ENCODE measurements around the gene HIGD1B. TPM values are rescaled to one million over a fixed set of nuclear protein-coding genes. Genes with fewer than 3 reads are reported as not detected.
A peak's percentile ranks its signal among the peaks of the same experiment; 100 is the strongest.

HIGD1B gene
- polyA plus RNA-seq, 1 experiment: not detected

DNA sequence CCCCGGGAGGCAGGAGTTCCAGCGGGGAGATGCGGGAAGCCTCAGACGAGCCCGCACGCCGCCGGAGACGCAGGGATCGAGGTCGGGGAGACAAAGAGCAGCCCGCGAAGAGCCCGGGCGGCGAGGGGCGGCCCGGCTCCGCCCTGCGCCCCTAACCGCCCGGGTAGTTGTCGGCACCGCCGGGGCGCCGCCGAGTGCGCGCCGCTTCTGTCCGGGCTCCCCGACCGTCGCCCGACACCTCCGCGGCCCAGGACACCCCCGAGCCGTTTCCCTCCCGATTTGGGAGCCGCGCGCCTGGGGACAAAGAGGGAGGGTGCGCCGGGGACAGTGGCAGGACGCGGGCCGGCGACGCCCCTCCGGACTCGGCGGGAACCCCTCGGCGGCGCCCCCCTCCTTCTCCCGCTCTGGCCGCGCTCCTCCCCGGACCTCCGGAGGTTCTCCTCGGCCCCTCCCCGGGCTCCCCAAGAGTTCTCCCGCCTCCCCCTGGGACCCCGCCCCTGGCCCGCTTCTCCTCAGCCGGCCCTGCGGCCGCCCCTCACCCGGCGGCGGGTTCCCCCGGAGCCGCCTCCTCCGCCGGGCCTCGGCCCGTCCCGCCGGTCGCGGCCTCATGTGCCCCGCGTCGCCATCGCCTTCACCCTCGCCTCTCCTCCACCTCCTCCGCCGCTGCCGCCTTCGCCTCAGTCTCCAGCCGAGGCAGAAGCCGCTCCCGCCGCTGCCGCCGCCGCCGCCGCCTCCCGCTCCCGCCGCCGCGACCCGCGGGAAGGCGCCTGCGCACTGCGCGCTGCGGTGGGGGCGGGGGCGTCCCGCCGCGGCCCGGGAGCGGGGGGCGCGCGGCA is 17.9 kb upstream of the HIGD1B start, which contains the start of gene GJC1:
Gene GJC1, minus strand, starts transcription at position 765 of the 836 bp plus-strand sequence. CDS start 24,470 bp downstream, outside the sequence.
- ChIA-PET POLR2A (interaction anchor here (1.6 kb wide), 1 partner anchor 9 kb away, joined by 6 read pairs; no protein-coding TSS in a partner anchor), CTCF (interaction anchor here (0.5 to 0.6 kb wide), 2 partner anchors 14 to 35 kb away, joined by 3 to 6 read pairs; no protein-coding TSS in a partner anchor)
- H3K27me3 ChIP-seq (ENCODE audit: control insufficient read depth, insufficient read depth, low read length): no peaks in the 10 kb centered on the region
- peak within 1 kb of the TSS; percentile 79 for H3K4me3 ChIP-seq (ENCODE audit: low read depth, low read length)
- peak within 1 kb of the TSS; percentile 21 for H3K27ac ChIP-seq (ENCODE audit: low read depth, low read length)
- no peak for DNase-seq (ENCODE audit: low read depth, low spot score)
- no peaks in the 10 kb centered on the region for H3K9me3 ChIP-seq (ENCODE audit: control insufficient read depth, insufficient read depth, low read length)
- TF ChIP-seq CTCF (IDR thresholded peaks at IDR 0.05; ENCODE audit: low read depth, low read length): no peak

DNA sequence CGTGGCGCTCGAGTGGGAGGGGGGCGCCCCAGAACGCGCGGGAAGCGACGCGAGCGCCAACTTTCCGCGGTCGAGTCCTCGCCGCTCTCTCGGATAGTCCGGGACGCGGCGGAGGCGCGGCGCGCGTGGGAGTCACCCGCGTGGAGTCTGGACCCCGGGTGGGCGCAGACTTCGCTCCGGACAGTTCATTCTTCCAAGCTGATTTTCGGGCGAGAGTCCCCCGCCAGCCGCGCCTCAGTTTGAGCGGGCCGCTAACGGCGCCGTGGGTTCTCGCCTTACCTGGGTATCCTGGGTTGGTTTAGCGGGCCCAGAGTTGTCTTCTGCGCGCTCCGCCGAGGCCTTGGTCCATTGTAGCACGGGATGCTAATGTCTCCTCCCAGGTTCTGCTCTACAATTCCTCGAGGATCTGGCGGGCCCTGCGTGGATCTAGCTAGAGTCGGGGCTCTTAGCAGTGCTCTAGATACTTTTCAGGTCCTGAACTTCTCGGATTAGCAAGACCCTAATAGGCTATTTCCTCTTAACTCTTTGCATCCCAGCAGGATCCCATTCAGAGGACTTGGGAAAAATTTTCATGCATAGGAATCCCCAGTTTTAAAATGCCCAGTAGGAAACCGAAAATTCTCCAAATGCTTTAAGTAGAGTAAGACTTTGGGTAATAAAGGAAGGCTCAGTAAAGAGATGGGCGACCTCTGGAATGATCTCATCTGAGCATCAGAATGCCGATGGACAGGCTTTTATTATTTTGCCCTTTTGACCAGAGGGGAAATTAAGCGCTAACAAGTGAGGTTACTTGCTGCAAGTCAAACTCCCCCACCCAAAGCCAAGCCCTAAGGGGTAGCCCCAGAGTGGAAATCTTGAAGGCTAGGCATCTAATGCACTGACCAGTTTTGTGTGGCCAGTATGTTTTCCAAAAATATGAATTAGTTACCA is 17.1 kb upstream of the HIGD1B start:
- no peak for TF ChIP-seq CTCF (IDR thresholded peaks at IDR 0.05; ENCODE audit: low read depth, low read length)
- POLR2A ChIA-PET: no interaction called here
- DNase-seq (ENCODE audit: low read depth, low spot score): no peak
- Histone ChIP-seq H3K9me3 (ENCODE audit: control insufficient read depth, insufficient read depth, low read length) (no peaks in the 10 kb centered on the region), H3K27ac (ENCODE audit: low read depth, low read length) (peak overlapping the region; percentile 21), H3K27me3 (ENCODE audit: control insufficient read depth, insufficient read depth, low read length) (no peaks in the 10 kb centered on the region), H3K4me3 (ENCODE audit: low read depth, low read length) (peak overlapping the region; percentile 79)
- CTCF ChIA-PET: interaction anchor here (0.5 kb wide), 1 partner anchor 15 kb away, joined by 3 read pairs; no protein-coding TSS in a partner anchor

DNA sequence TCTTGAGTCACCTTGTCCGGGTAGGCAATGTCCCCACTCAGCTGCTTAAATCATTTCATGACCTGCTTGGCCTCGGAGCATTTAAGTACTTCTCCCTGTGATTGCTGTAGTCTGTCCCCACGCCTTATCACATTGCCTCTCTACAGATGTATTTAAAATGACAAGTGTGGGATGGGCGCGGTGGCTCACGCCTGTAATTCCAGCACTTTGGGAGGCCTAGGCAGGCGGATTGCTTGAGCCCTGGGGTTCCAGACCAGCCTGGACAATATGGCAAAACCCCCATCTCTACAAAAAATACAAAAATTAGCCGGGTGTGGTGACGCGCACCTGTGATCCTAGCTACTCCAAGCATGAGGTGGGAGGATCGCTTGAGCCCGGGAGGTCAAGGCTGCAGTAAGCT is 16.3 kb upstream of the HIGD1B start:
- Histone ChIP-seq H3K4me3 (ENCODE audit: low read depth, low read length) (no peak overlapping the region), H3K27me3 (ENCODE audit: control insufficient read depth, insufficient read depth, low read length) (no peaks in the 10 kb centered on the region), H3K9me3 (ENCODE audit: control insufficient read depth, insufficient read depth, low read length) (no peaks in the 10 kb centered on the region), H3K27ac (ENCODE audit: low read depth, low read length) (no peak overlapping the region)
- no peak for DNase-seq (ENCODE audit: low read depth, low spot score)
- ChIA-PET CTCF (no interaction called here), POLR2A (no interaction called here)
- no peak for TF ChIP-seq CTCF (IDR thresholded peaks at IDR 0.05; ENCODE audit: low read depth, low read length)

GRCh38 chr17:44832805-44833204 is 14.9 kb upstream of the HIGD1B start:
- H3K27me3 ChIP-seq (ENCODE audit: control insufficient read depth, insufficient read depth, low read length): no peaks in the 10 kb centered on the region
- DNase-seq (ENCODE audit: low read depth, low spot score): no peak
- no peaks in the 10 kb centered on the region for H3K9me3 ChIP-seq (ENCODE audit: control insufficient read depth, insufficient read depth, low read length)
- POLR2A ChIA-PET: no interaction called here
- H3K4me3 ChIP-seq (ENCODE audit: low read depth, low read length): no peak overlapping the region
- peak; percentile 35 for TF ChIP-seq CTCF (IDR thresholded peaks at IDR 0.05; ENCODE audit: low read depth, low read length)
- CTCF ChIA-PET: no interaction called here
- no peak overlapping the region for H3K27ac ChIP-seq (ENCODE audit: low read depth, low read length)

All from AG04450 (cell line).